Sciatic nerve (tissue), 2 donors: ENCODE results near the gene NOLC1. TPM values are rescaled to one million over a fixed set of nuclear protein-coding genes. Genes with fewer than 3 reads are reported as not detected.
A peak's percentile ranks its signal among the peaks of the same experiment; 100 is the strongest.

ENCODE experiments used
- ATAC-seq: fragments of 200-7000 bp; cut with Tn5 transposase; one replicate; pipeline ENCODE4 v1.9.1; 2020; ENCODE audit warnings: mild to moderate bottlenecking, moderate library complexity
- DNase-seq: peaks from one replicate; pipeline ENCODE4 v3.0.0-alpha.2; 2020; ENCODE audit warnings: low spot score
- intact Hi-C: fragments of 100-400 bp; cut with DNase I; formaldehyde crosslinking; loops from one replicate; pipeline ENCODE4 v1.14.2; 2022
- total RNA-seq: library from RNA; stranded (reverse); fragmentation: NEBNext Ultra II Directional; extraction: Animal tissue kit (Norgen Biotek cat#: 25700); gene quantifications from one replicate; pipeline ENCODE4 v1.2.1, GENCODE V29; 2021
- donor health status: DM: no; HTN: no; CAD: no.
- donor health status: DM: no; HTN: no; CAD: no.

NOLC1 gene
- total RNA-seq, 1 donor from 2014 or later = 46.7 TPM

DNA sequence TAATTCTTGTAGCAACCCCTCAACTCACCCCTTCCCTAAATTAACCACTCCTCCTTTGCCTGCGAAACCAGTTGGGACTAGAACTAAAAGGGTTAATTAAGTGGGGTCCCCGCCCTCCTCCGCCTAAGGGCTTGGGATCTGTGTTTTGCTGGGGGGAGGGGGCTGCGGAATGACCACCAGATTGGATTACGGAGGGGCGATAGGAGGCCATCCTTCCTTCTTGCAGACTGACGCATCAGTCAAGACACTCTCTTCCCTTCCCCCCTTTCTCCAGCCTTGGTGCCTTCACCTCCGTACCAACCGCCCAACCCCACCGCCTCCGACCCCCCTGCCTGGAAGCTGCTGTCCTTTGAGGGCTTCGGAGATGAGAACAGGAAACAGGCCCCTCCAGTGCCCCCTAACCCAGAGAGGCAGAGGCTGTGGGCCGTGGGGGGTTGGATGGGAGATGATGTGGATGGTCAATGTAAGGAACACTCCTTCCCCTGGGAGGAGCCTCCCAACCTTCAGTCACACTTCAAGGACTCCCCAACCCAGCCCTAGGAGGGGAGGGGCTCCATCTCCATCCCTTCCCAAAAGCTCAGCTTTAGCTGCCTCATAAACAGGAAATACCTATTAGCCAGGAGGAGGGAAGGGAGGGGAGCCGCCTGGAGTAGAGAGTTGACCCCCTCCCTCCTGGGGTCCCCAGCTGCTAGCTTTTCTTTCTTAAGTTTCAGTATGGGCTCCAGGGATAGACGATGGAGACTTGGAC, 31.0 kb upstream of the NOLC1 start:
- DNase-seq = peak; percentile 78
- ATAC-seq = peak; percentile 42
- intact Hi-C loops = no loop called here

DNA sequence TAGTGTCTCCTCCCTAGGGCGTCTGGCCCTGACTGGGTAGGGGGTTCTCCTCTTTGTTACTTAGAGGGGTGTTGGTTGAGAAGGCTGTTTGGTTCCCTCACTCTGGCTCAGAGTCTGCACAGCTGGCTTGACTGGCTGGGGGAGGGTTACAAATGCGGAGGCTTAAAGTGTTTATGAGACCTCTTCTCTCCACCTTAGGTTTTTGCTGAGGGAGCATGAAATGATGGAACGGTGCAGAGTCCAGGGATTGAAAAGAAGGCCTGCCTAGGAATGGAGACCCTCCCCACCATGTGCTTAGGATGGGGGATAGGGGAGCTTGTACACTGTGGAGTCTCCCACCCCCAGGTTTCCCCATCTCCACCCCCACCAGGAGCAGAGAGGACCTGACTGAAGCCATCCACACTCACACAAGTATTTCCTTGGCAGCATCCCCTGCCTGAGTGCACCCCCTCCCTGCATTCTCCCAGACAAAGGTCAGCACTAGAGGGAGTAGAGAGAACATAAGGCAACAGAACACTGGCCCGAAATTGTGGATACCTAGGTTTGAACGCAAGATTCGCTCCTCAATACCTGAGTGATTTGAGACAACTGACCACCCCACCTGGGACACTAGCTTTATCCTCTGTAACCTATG, 30.3 kb upstream of the NOLC1 start:
- ATAC-seq = peak; percentile 0
- intact Hi-C loops = no loop called here
- no peak for DNase-seq

DNA sequence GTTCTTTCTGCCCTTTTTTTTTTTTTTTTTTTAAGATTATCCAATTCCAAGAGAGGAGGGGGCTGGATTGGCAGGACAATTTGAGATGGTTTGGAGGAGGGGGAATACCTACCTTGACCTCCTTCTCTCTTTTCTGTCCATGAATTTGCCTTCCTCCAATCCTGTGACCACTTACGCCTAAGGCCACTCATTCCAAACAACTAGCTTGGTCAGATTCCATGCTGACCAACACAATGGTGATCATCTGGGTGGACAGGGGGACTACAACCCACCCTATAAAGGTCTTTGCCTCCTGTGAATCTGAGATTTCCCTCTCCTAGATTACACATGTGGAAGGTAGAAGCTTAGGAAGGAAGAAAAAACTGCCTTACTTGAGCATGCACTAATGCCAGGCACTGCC, 29.7 kb upstream of the NOLC1 start:
- intact Hi-C loops = no loop called here
- DNase-seq = no peak
- ATAC-seq = no peak

DNA sequence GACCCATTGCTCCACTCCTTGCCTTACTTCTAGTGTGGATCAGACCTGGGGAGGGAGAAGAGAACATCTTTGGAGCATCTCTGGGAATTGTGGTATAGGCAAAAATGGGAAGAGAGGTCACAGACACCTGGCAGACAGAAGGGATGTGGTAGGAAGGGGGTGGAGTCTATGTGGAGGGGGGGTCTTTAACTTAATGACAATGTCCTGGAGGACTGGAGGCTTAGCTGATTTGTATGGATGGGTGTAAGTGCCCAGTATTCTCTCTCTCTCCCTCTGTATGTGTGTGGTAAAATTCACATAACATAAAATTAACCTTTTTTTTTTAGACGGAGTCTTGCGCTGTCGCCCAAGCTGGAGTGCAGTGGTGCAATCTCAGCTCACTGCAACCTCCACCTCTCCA, 29.0 kb upstream of the NOLC1 start:
- intact Hi-C loops = no loop called here
- ATAC-seq (no peak), DNase-seq (no peak)

DNA sequence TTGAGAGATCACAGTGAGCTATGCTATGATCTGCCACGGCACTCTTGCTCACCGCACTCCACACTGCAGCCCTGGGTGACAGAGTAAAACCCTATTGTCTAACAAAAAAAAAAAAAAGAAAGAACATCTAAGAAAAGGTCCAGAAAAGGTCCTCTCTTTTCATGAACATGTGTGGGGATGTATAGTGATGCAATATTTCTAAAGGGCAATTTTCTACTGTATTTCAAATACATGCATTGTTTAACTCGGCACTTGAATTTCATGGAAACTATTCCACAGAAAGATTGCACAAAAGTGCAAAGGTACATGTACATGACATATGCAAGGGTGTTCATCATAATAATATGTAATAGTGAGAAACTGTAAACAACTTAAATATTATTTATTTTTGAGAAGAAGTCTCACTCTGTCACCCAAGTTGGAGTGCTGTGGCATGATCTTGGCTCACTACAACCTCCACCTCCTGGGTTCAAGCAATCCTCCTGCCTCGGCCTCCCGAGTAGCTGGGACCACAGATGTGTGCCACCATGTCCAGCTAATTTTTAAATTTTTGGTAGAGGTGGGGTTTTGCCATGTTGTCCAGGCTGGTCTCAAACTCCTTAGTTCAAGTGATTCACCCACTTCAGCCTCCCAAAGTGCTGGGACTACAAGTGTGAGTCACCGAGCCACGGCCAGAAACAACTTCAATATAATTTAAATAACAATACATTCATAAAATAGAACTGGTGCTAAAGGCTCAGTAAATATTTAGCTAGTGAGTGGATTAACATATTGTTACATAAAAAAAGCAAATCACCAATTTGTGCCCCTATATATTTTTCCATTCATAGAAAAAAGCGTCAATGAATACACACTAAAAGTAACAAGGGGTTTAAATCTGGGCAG, 20.7 kb upstream of the NOLC1 start:
- intact Hi-C loops = no loop called here
- DNase-seq = no peak
- ATAC-seq = no peak

DNA sequence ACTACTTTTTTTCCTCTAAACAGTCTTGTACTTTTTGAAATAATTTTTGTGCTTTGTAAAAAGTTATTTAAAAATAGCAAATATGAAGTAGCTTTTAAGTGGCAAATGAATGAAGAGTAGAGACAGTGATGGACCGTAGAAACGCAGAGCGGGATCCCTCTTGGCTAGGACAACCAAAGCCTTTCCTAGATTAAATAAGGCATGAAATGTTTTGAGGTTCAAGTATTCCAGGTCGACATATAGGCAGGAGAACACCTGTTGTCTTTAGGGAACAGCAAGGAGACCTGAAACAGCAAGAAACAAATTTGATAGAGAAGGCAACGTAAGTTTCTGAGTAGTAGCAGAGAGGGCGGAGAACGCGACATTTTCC, 20.0 kb upstream of the NOLC1 start:
- ATAC-seq (no peak), DNase-seq (no peak)
- intact Hi-C loops = no loop called here

DNA sequence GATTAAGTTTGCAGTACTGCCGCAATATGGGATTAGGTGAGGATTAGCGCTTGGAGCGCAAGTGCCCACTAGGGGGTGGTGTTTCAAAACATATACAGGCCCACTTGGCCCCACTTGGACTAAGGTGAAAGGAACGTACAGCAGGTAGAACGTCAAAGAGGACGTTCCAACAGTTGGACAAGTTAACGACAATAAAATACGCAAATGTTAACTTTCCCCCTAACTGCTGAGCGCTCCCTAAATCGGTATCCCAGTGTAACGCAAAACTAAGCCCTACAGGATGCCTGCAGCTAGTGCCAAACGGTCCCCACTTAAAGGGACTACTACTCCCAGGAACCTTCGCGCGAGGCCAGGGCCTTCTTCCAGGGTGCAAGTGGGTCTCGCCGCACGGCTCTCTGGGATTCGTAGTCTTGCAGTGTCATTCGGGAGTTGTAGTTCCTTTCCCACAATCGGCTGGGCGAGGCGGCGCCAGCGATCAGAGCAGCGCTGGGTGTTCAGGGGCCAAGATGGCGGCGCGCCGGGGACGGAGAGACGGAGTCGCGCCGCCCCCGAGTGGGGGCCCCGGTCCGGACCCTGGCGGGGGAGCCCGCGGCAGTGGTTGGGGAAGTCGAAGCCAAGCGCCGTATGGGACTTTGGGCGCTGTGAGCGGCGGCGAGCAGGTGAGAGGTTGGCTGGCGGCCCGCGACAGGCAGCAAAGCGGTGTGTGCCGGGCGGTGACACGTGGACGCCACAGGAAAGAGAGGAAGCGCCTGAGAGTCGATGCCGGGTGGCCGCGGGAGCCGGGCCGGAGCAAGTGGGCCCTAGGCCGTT, 19.4 kb upstream of the NOLC1 start, which contains the start of gene PPRC1:
Gene PPRC1 (plus strand): TSS at position 478 of the 810 bp plus-strand sequence. CDS start 29 bp downstream, at position 507.
- peak; percentile 97 for DNase-seq
- intact Hi-C loops = no loop called here
- peak; percentile 98 for ATAC-seq

DNA sequence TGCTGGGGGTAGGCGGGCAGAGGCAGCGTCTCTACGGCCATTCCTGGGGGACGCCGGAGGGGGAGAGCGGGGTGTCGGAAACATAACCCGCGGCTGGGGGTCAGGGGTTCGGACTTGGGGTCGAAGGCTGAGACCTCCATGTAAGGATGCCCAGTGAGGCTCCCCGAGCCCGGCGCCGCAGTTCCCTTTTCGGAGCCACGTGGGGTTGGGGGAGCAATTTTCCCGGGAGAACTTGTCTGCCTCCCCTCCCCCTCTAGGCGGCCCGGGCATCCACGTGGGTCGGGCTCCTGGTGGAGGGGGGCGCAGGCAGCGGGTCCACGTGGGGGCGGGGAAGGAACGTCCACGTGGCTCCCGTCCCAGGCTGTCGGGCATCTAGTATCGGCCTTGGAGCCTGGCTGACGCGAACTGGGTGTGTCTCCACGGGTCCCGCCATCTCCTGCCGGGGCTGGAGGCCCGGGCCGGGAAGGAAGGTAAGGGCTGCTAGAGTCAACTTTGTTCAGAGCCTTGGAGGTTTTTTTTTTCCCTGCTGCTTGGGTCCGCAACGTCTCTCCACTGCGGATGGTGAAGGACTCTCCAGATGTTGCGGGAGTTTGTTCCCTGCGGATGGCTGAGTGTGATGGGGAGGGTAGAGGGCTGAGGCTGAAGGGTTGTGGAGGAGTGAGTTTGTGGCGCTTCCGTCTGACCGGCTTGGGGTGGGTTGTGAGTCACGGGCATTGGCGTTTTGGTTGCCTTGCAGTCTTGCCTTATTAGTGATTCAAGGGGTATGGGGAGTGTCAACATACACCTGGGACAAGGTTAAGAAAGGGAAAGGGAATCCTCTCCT, 18.6 kb upstream of the NOLC1 start:
- ATAC-seq (peak; percentile 71), DNase-seq (peak; percentile 87)
- intact Hi-C loops = no loop called here

DNA sequence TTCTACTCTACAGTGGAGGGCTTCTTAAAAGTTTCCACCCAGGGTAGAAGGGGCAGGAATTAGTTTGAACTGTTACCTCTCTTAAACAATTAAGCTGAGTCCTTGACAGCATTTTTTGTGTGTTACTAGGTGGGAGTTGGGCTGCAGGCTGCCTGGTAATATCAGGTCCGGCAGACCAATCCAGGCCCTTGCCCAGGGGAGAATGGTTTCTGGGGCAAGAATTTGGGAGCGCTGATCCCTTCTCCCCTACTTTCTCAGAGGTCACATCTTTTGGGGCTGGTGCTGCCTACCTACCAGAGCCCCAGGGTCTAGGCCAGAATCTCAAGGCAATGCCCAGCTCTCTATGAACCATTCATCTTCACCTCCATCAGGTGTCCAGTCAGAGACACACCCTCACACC, 17.8 kb upstream of the NOLC1 start:
- ATAC-seq (no peak), DNase-seq (no peak)
- intact Hi-C loops = no loop called here

DNA sequence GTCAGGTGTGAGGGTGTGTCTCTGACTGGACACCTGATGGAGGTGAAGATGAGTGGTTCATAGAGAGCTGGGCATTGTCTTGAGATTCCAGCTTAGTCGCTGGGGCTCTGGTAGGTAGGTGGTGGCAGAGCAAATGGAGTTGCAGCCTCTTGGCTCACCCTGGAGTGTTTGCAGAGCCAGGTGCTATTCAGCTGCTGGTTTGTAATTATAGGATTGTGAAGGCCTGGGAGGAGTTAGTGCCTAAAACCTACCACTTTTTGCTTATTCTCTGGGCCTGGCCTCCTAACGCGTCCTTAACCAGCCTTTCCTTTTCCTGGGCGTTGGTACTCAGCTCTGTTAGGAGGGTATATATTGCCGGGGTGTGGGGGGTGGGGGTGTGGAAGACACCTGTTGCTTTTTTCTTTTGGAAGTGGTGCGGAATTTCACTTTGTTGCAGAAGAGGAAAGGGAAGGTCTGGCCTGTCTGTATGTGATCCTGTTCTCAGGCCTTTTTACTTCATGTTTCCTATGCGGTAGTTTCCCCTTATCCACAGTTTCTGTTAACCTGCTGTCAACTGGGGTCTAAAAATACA, 16.1 kb upstream of the NOLC1 start:
- intact Hi-C loops = no loop called here
- no peak for DNase-seq
- no peak for ATAC-seq

DNA sequence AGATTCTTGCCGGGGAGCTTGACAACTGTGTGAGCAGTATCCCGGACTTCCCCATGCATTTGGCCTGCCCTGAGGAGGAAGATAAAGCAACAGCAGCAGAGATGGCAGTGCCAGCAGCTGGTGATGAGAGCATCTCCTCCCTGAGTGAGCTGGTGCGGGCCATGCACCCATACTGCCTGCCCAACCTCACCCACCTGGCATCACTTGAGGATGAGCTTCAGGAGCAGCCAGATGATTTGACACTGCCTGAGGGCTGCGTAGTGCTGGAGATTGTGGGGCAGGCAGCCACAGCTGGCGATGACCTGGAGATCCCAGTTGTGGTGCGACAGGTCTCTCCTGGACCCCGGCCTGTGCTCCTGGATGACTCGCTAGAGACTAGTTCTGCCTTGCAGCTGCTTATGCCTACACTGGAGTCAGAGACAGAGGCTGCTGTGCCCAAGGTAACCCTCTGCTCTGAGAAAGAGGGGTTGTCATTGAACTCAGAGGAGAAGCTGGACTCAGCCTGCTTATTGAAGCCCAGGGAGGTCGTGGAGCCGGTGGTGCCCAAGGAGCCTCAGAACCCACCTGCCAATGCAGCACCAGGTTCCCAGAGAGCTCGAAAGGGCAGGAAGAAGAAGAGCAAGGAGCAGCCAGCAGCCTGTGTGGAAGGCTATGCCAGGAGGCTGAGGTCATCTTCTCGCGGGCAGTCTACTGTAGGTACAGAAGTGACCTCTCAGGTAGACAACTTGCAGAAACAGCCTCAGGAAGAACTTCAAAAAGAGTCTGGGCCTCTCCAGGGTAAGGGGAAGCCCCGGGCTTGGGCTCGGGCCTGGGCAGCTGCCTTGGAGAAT, 12.7 kb upstream of the NOLC1 start:
- ATAC-seq (no peak), DNase-seq (no peak)
- intact Hi-C loops = no loop called here

DNA sequence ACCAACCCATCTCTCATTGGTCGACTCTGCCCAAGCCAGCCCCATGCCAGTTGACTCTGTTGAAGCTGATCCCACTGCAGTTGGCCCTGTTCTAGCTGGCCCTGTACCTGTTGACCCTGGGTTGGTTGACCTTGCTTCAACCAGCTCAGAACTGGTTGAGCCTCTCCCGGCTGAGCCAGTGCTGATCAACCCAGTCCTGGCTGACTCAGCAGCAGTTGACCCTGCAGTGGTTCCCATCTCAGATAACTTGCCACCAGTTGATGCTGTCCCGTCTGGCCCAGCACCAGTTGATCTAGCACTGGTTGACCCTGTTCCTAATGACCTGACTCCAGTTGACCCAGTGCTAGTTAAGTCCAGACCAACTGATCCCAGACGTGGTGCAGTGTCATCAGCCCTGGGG, 12.0 kb upstream of the NOLC1 start:
- intact Hi-C loops = no loop called here
- no peak for ATAC-seq

DNA sequence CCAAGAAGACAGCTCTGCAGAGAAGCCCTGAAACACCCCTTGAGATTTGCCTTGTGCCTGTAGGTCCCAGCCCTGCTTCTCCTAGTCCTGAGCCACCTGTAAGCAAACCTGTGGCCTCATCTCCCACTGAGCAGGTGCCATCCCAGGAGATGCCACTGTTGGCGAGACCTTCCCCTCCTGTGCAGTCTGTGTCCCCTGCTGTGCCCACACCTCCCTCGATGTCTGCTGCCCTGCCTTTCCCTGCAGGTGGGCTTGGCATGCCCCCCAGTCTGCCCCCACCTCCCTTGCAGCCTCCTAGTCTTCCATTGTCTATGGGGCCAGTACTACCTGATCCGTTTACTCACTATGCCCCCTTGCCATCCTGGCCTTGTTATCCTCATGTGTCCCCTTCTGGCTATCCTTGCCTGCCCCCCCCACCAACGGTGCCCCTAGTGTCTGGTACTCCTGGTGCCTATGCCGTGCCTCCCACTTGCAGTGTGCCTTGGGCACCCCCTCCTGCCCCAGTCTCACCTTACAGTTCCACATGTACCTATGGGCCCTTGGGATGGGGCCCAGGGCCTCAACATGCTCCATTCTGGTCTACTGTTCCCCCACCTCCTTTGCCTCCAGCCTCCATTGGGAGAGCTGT, 11.2 kb upstream of the NOLC1 start:
- ATAC-seq (no peak), DNase-seq (no peak)
- intact Hi-C loops = no loop called here

More for the DNA sequence above, 12.0 kb upstream of the NOLC1 start:
- DNase-seq = no peak

DNA sequence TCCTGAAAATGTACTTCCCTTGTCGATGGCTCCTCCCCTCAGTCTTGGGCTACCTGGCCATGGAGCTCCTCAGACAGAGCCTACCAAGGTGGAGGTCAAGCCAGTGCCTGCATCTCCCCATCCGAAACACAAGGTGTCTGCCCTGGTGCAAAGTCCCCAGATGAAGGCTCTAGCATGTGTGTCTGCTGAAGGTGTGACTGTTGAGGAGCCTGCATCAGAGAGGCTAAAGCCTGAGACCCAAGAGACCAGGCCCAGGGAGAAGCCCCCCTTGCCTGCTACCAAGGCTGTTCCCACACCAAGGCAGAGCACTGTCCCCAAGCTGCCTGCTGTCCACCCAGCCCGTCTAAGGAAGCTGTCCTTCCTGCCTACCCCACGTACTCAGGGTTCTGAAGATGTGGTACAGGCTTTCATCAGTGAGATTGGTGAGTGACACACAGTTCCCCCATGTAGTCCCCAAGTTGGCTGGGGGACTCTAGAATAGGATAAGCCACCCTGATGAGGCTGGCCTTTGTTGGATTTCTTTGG, 10.5 kb upstream of the NOLC1 start:
- DNase-seq (no peak), ATAC-seq (no peak)
- intact Hi-C loops = no loop called here

DNA sequence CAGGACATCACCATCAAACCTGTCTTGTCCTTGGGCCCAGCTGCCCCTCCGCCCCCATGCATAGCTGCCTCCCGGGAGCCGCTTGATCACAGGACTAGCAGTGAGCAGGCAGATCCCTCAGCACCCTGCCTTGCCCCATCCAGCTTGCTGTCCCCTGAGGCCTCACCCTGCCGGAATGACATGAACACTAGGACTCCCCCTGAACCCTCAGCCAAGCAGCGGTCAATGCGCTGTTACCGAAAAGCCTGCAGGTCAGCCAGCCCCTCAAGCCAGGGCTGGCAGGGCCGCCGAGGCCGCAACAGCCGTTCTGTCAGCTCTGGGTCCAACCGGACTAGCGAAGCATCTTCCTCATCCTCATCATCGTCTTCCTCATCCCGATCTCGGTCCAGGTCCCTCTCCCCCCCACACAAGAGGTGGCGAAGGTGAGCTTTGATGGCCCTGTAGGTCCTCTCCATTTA, 5.2 kb upstream of the NOLC1 start:
- intact Hi-C loops = no loop called here
- DNase-seq = no peak

DNA sequence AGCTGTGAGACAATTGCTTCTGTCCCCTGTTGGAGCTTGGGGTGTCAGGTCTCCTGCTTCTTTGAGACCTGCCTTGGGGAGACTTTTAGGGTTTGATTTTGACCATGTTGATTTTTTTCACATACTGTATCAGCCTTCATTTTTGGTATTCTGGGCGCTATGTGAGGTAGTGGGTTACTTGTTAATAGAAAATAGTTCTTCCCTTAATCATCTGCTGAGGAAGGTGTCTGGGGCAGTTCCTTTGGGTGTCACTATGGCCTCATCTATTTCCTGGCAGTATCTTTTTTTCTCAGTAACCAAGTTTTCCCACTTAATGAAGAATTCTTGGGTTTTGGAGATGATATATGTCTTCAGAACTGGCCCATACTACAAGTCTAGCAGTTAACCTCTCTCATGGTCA, 4.6 kb upstream of the NOLC1 start:
- ATAC-seq (no peak), DNase-seq (no peak)
- intact Hi-C loops = no loop called here

More for the DNA sequence above, 5.2 kb upstream of the NOLC1 start:
- no peak for ATAC-seq
